ENCODE measurements around the gene GLI3. TPM values are rescaled to one million over a fixed set of nuclear protein-coding genes. Genes with fewer than 3 reads are reported as not detected.

GLI3 gene
- total RNA-seq, 2 donors from 2014 or later, result 9.2 to 14.7 TPM

GRCh38 chr7:41928781-41929180 lies 308.2 kb downstream of the GLI3 start:
- no peak for DNase-seq (ENCODE audit: low spot score)
- TF ChIP-seq POLR2AphosphoS5 (IDR thresholded peaks at IDR 0.05) (no peak), POLR2A (IDR thresholded peaks at IDR 0.05) (no peak), CTCF (IDR thresholded peaks at IDR 0.05) (no peak)
- Histone ChIP-seq H3K27me3 (replicated peaks; ENCODE audit: insufficient read depth) (no peaks in the 10 kb centered on the region), H3K4me1 (replicated peaks) (no peaks in the 10 kb centered on the region), H3K36me3 (no peaks in the 10 kb centered on the region), H3K27ac (no peak overlapping the region), H3K9me3 (no peaks in the 10 kb centered on the region), H3K4me3 (no peak overlapping the region)
- intact Hi-C loops (cut with DNase I), result no loop called here
- 87% methylated on average over 1 of the region's 1 CpG for WGBS

GRCh38 chr7:41928166-41928565 lies 308.8 kb downstream of the GLI3 start:
- Histone ChIP-seq H3K27me3 (replicated peaks; ENCODE audit: insufficient read depth) (no peaks in the 10 kb centered on the region), H3K4me3 (no peak overlapping the region), H3K4me1 (replicated peaks) (no peaks in the 10 kb centered on the region), H3K27ac (no peak overlapping the region), H3K36me3 (no peaks in the 10 kb centered on the region), H3K9me3 (no peaks in the 10 kb centered on the region)
- TF ChIP-seq POLR2AphosphoS5 (IDR thresholded peaks at IDR 0.05), result no peak
- no peak for TF ChIP-seq POLR2A (IDR thresholded peaks at IDR 0.05)
- TF ChIP-seq CTCF (IDR thresholded peaks at IDR 0.05), result no peak
- no peak for DNase-seq (ENCODE audit: low spot score)
- intact Hi-C loops (cut with DNase I), result no loop called here
- WGBS, result 85% methylated on average over 1 of the region's 1 CpG

GRCh38 chr7:41927380-41927779 lies 309.6 kb downstream of the GLI3 start:
- Histone ChIP-seq H3K4me1 (replicated peaks) (no peaks in the 10 kb centered on the region), H3K27ac (no peak overlapping the region), H3K4me3 (no peak overlapping the region), H3K36me3 (no peaks in the 10 kb centered on the region), H3K27me3 (replicated peaks; ENCODE audit: insufficient read depth) (no peaks in the 10 kb centered on the region), H3K9me3 (no peaks in the 10 kb centered on the region)
- DNase-seq (ENCODE audit: low spot score), result no peak
- intact Hi-C loops (cut with DNase I), result no loop called here
- WGBS, result 78% methylated on average over 6 of the region's 6 CpGs
- TF ChIP-seq POLR2AphosphoS5 (IDR thresholded peaks at IDR 0.05) (no peak), CTCF (IDR thresholded peaks at IDR 0.05) (no peak), POLR2A (IDR thresholded peaks at IDR 0.05) (no peak)

GRCh38 chr7:41925946-41926345 lies 311.1 kb downstream of the GLI3 start:
- Histone ChIP-seq H3K9me3 (no peaks in the 10 kb centered on the region), H3K27ac (no peak overlapping the region), H3K36me3 (no peaks in the 10 kb centered on the region), H3K4me1 (replicated peaks) (no peaks in the 10 kb centered on the region), H3K4me3 (no peak overlapping the region), H3K27me3 (replicated peaks; ENCODE audit: insufficient read depth) (no peaks in the 10 kb centered on the region)
- intact Hi-C loops (cut with DNase I), result no loop called here
- 91% methylated on average over 3 of the region's 3 CpGs for WGBS
- no peak for DNase-seq (ENCODE audit: low spot score)
- TF ChIP-seq CTCF (IDR thresholded peaks at IDR 0.05) (no peak), POLR2A (IDR thresholded peaks at IDR 0.05) (no peak), POLR2AphosphoS5 (IDR thresholded peaks at IDR 0.05) (no peak)

- TF ChIP-seq POLR2A (IDR thresholded peaks at IDR 0.05) (no peak), POLR2AphosphoS5 (IDR thresholded peaks at IDR 0.05) (no peak), CTCF (IDR thresholded peaks at IDR 0.05) (no peak)
- WGBS, result 94% methylated on average over 9 of the region's 9 CpGs
- intact Hi-C loops (cut with DNase I), result no loop called here
Measured at GRCh38 chr7:41924796-41925195, 312.2 kb downstream of the GLI3 start.

More at GRCh38 chr7:41924796-41925195, 312.2 kb downstream of the GLI3 start:
- DNase-seq (ENCODE audit: low spot score), result no peak
- Histone ChIP-seq H3K4me1 (replicated peaks) (no peaks in the 10 kb centered on the region), H3K27me3 (replicated peaks; ENCODE audit: insufficient read depth) (no peaks in the 10 kb centered on the region), H3K4me3 (no peak overlapping the region), H3K36me3 (no peaks in the 10 kb centered on the region), H3K9me3 (no peaks in the 10 kb centered on the region), H3K27ac (no peak overlapping the region)
